Gastroesophageal sphincter (tissue), 3 donors: ENCODE measurements around the gene ARRDC5.

Experiments
- CTCF ChIP-seq, 4 experiments: fragments of 200-600 bp in 2 of 4; fragments of 450-650 bp in 2 of 4; sonication (generic) in 1 of 4; IDR thresholded peaks; one replicate each; pipeline ENCODE4 v1.5.1; 2017 to 2019; ENCODE audit warnings: antibody characterized with exemption in 4 of 4, mild to moderate bottlenecking in 2 of 4, moderate library complexity in 2 of 4
- EP300 ChIP-seq: sonication (generic); formaldehyde crosslinking; IDR thresholded peaks from one replicate; pipeline ENCODE4 v1.6.1; 2017; ENCODE audit warnings: antibody characterized with exemption, mild to moderate bottlenecking
- POLR2A ChIP-seq, 2 donors: fragments of 450-650 bp; IDR thresholded peaks; one replicate each; pipeline ENCODE4 v1.6.1; 2017; ENCODE audit warnings: antibody characterized with exemption in 2 of 2, mild to moderate bottlenecking in 2 of 2, moderate library complexity in 1 of 2
- POLR2AphosphoS5 ChIP-seq: sonication (generic); formaldehyde crosslinking; IDR thresholded peaks from one replicate; pipeline ENCODE4 v1.6.1; 2017; ENCODE audit warnings: antibody characterized with exemption

GRCh38 chr19:4935444-4935843 lies 32.7 kb upstream of the ARRDC5 start:
- TF ChIP-seq POLR2A (IDR thresholded peaks at IDR 0.05) (no peak), CTCF (IDR thresholded peaks at IDR 0.05) (no peak), EP300 (no peak), POLR2AphosphoS5 (no peak)
